Sigmoid colon (tissue), 7 donors: Measurements from ENCODE around the gene TMEM174. TPM values are rescaled to one million over a fixed set of nuclear protein-coding genes. Genes with fewer than 3 reads are reported as not detected.
"Not testable (repeated sequence)": the region's sequence is repeated elsewhere in the genome, so short reads cannot be mapped to it uniquely, and the experiment has no call there.

ENCODE experiments used
- DNase-seq: peaks from one replicate; pipeline ENCODE4 v3.0.0-alpha.2; 2019
- H3K27ac ChIP-seq, 4 donors: fragments of 200-600 bp; sonication (generic); one replicate each; pipeline ENCODE4 v1.5.1; 2016 to 2019; ENCODE audit warnings: mild to moderate bottlenecking in 1 of 4
- H3K27me3 ChIP-seq, 3 donors: fragments of 200-600 bp; sonication (generic); one replicate each; pipeline ENCODE4 v1.5.1; 2019; ENCODE audit warnings: mild to moderate bottlenecking in 1 of 3
- H3K36me3 ChIP-seq, 4 donors: fragments of 200-600 bp; sonication (generic); one replicate each; pipeline ENCODE4 v1.5.1; 2016 to 2019
- H3K4me1 ChIP-seq, 4 donors: fragments of 200-600 bp; sonication (generic); one replicate each; pipeline ENCODE4 v1.5.1; 2017 to 2019
- H3K4me3 ChIP-seq, 4 donors: fragments of 200-600 bp; sonication (generic); one replicate each; pipeline ENCODE4 v1.5.1; 2017 to 2019; ENCODE audit warnings: mild to moderate bottlenecking in 2 of 4, moderate library complexity in 1 of 4
- H3K9me3 ChIP-seq, 4 donors: fragments of 200-600 bp in 3 of 4; sonication (generic) in 3 of 4; one replicate each; pipeline versions ENCODE4 v1.5.1 to v1.6.1; 2013 to 2019
- CTCF ChIP-seq, 4 experiments: fragments of 450-650 bp in 3 of 4; fragments of 200-600 bp in 1 of 4; IDR thresholded peaks; one replicate each; pipeline ENCODE4 v1.5.1; 2016 to 2019; ENCODE audit warnings: antibody characterized with exemption in 4 of 4, mild to moderate bottlenecking in 3 of 4, moderate library complexity in 2 of 4
- EP300 ChIP-seq, 4 donors: sonication (generic); formaldehyde crosslinking; IDR thresholded peaks; one replicate each; pipeline ENCODE4 v1.6.1; 2017; ENCODE audit warnings: antibody characterized with exemption in 4 of 4
- POLR2A ChIP-seq, 2 donors: fragments of 450-650 bp; IDR thresholded peaks; one replicate each; pipeline ENCODE4 v1.6.1; 2016; ENCODE audit warnings: antibody characterized with exemption in 2 of 2, mild to moderate bottlenecking in 2 of 2, moderate library complexity in 2 of 2
- POLR2AphosphoS5 ChIP-seq, 4 donors: sonication (generic); formaldehyde crosslinking; IDR thresholded peaks; one replicate each; pipeline ENCODE4 v1.6.1; 2017; ENCODE audit warnings: antibody characterized with exemption in 4 of 4
- WGBS, 2 donors: extraction: QIAGEN DNeasy Blood & Tissue Kit; methylation state at CpG; one replicate each; pipeline ENCODE4 v1.1.7; 2013; 5-methylcytosine and 5-hydroxymethylcytosine counted together
- intact Hi-C: fragments of 100-400 bp; cut with DNase I; formaldehyde crosslinking; loops from one replicate; pipeline ENCODE4 v1.15.1; 2023
- polyA plus RNA-seq, 3 donors: library from polyadenylated mRNA; stranded (reverse); fragments of 200-250 nt; gene quantifications; one replicate each; pipeline ENCODE4 v1.2.3, GENCODE V29; 2013
- total RNA-seq, 4 donors: library from RNA; depleted of rRNA; stranded (reverse); fragments of >200 nt; gene quantifications; one replicate each; pipeline ENCODE4 v1.1.0, GENCODE V29; 2016
- donor health status: healthy with polysubstance abuse.
- donor health status: Bipolar disorder and iron deficiency.
- donor health status: healthy.

Gene TMEM174
- total and polyA plus RNA-seq, 7 donors, result not detected

- Histone ChIP-seq H3K36me3 (no peaks in the 10 kb centered on the region), H3K4me3 (peak overlapping the region; percentile 18 to 46 (median 38)), H3K9me3 (no peaks in the 10 kb centered on the region), H3K27me3 (peaks cover 0 to 94% (median 44%) of the 10 kb centered on the region in 3 donors), H3K27ac (peak overlapping the region in 1 of 4 donors; percentile 60), H3K4me1 (peaks cover 0 to 13% (median 10%) of the 10 kb centered on the region in 4 donors)
- TF ChIP-seq EP300 (IDR thresholded peaks at IDR 0.05) (no peak), POLR2AphosphoS5 (IDR thresholded peaks at IDR 0.05) (peak in 1 of 4 donors; percentile 26), CTCF (IDR thresholded peaks at IDR 0.05) (peak; percentile 66 to 88 (median 78)), POLR2A (IDR thresholded peaks at IDR 0.05) (no peak)
- 1 to 2% methylated on average over 67 of the region's 67 CpGs for WGBS, 2 donors
- peak; percentile 83 for DNase-seq
- intact Hi-C loops, result loop anchor here (1.0 kb wide), 1 partner anchor 235 kb away; no protein-coding TSS in a partner anchor
These were observed 43.1 kb downstream of the TMEM174 start for GRCh38 chr5:73215891-73216610.

- Histone ChIP-seq H3K27ac (no peak overlapping the region), H3K4me3 (no peak overlapping the region), H3K36me3 (no peaks in the 10 kb centered on the region), H3K4me1 (peaks cover 0 to 13% (median 10%) of the 10 kb centered on the region in 4 donors), H3K27me3 (peaks cover 0 to 99% (median 37%) of the 10 kb centered on the region in 3 donors), H3K9me3 (no peaks in the 10 kb centered on the region)
- WGBS, 2 donors, result 31 to 42% methylated on average over 4 of the region's 4 CpGs
- no peak for TF ChIP-seq EP300 (IDR thresholded peaks at IDR 0.05)
- no peak for TF ChIP-seq POLR2A (IDR thresholded peaks at IDR 0.05)
- no peak for TF ChIP-seq CTCF (IDR thresholded peaks at IDR 0.05)
- no peak for TF ChIP-seq POLR2AphosphoS5 (IDR thresholded peaks at IDR 0.05)
- intact Hi-C loops, result no loop called here
- DNase-seq, result no peak
These were observed 45.7 kb downstream of the TMEM174 start for GRCh38 chr5:73218552-73219171.

GRCh38 chr5:73219336-73219735 lies 46.3 kb downstream of the TMEM174 start:
- H3K36me3 ChIP-seq, H3K27ac ChIP-seq, H3K9me3 ChIP-seq, intact Hi-C loops, H3K4me3 ChIP-seq, DNase-seq: not testable (repeated sequence)
- Histone ChIP-seq H3K4me1 (peaks cover 0 to 13% (median 10%) of the 10 kb centered on the region in 4 donors), H3K27me3 (peaks cover 0 to 99% (median 31%) of the 10 kb centered on the region in 3 donors)
- WGBS, 2 donors, result 71 to 80% methylated on average over 3 of the region's 3 CpGs

- no peak for DNase-seq
- no peak for TF ChIP-seq POLR2A (IDR thresholded peaks at IDR 0.05)
- TF ChIP-seq CTCF (IDR thresholded peaks at IDR 0.05), result no peak
- no peak for TF ChIP-seq EP300 (IDR thresholded peaks at IDR 0.05)
- TF ChIP-seq POLR2AphosphoS5 (IDR thresholded peaks at IDR 0.05), result no peak
- Histone ChIP-seq H3K4me1 (peaks cover 0 to 5% (median 2%) of the 10 kb centered on the region in 4 donors), H3K36me3 (no peaks in the 10 kb centered on the region), H3K4me3 (no peak overlapping the region), H3K9me3 (no peaks in the 10 kb centered on the region), H3K27ac (no peak overlapping the region), H3K27me3 (peaks cover 0 to 89% (median 29%) of the 10 kb centered on the region in 3 donors)
- intact Hi-C loops, result no loop called here
- 62 to 82% methylated on average over 1 of the region's 1 CpG for WGBS, 2 donors
These were observed 48.2 kb downstream of the TMEM174 start for GRCh38 chr5:73221161-73221560.

- no peak overlapping the region for H3K4me3 ChIP-seq
- no peak for DNase-seq
- no peaks in the 10 kb centered on the region for H3K36me3 ChIP-seq
- H3K27ac ChIP-seq, result no peak overlapping the region
- H3K9me3 ChIP-seq, result no peaks in the 10 kb centered on the region
- intact Hi-C loops, result no loop called here
- no peak for TF ChIP-seq POLR2A (IDR thresholded peaks at IDR 0.05)
- no peak for TF ChIP-seq CTCF (IDR thresholded peaks at IDR 0.05)
- no peak for TF ChIP-seq POLR2AphosphoS5 (IDR thresholded peaks at IDR 0.05)
- no peak for TF ChIP-seq EP300 (IDR thresholded peaks at IDR 0.05)
- peaks cover 0 to 89% (median 28%) of the 10 kb centered on the region in 3 donors for H3K27me3 ChIP-seq
- H3K4me1 ChIP-seq, result no peaks in the 10 kb centered on the region
These were observed 48.7 kb downstream of the TMEM174 start for GRCh38 chr5:73221726-73222125.
